ENCODE data around the gene WASHC1.
A peak's percentile ranks its signal among the peaks of the same experiment; 100 is the strongest.
"Not testable (repeated sequence)": the region's sequence is repeated elsewhere in the genome, so short reads cannot be mapped to it uniquely, and the experiment has no call there.

DNA sequence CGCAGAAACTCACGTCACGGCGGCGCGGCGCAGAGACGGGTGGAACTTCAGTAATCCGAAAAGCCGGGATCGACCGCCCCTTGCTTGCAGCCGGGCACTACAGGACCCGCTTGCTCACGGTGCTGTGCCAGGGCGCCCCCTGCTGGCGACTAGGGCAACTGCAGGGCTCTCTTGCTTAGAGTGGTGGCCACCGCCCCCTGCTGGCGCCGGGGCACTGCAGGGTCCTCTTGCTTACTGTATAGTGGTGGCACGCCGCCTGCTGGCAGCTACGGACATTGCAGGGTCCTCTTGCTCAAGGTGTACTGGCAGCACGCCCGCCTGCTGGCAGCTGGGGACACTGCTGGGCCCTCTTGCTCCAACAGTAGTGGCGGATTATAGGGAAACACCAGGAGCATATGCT lies 18.1 kb downstream of the WASHC1 start:
- TF ChIP-seq, protein P1, sequence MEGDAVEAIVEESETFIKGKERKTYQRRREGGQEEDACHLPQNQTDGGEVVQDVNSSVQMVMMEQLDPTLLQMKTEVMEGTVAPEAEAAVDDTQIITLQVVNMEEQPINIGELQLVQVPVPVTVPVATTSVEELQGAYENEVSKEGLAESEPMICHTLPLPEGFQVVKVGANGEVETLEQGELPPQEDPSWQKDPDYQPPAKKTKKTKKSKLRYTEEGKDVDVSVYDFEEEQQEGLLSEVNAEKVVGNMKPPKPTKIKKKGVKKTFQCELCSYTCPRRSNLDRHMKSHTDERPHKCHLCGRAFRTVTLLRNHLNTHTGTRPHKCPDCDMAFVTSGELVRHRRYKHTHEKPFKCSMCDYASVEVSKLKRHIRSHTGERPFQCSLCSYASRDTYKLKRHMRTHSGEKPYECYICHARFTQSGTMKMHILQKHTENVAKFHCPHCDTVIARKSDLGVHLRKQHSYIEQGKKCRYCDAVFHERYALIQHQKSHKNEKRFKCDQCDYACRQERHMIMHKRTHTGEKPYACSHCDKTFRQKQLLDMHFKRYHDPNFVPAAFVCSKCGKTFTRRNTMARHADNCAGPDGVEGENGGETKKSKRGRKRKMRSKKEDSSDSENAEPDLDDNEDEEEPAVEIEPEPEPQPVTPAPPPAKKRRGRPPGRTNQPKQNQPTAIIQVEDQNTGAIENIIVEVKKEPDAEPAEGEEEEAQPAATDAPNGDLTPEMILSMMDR (IDR thresholded peaks at IDR 0.05): peak in 4 of 6 experiments; percentile 25 to 57 (median 42)
- TF ChIP-seq POLR2A (IDR thresholded peaks at IDR 0.05): not testable (repeated sequence)
